GM23338 (cell line): ENCODE results near the gene IL1RL2. TPM values are rescaled to one million over a fixed set of nuclear protein-coding genes. Genes with fewer than 3 reads are reported as not detected.
A peak's percentile ranks its signal among the peaks of the same experiment; 100 is the strongest.

Source experiments
- ATAC-seq: fragments of 200-7000 bp; cut with Tn5 transposase; 3 replicates; pipeline ENCODE4 v1.9.1; 2020
- DNase-seq: peaks from one replicate; pipeline ENCODE4 v3.0.0-alpha.2; 2015; ENCODE audit warnings: low spot score
- H2AFZ ChIP-seq: fragments of 200-600 bp; sonication (generic); 2 replicates; pipeline ENCODE4 v1.8.0; 2016; ENCODE audit warnings: antibody characterized with exemption, mild to moderate bottlenecking, moderate library complexity
- H3F3A ChIP-seq: fragments of 200-600 bp; sonication (generic); replicated peaks from 2 replicates; pipeline ENCODE4 v1.8.0; 2017; ENCODE audit warnings: antibody characterized with exemption, mixed run types, low read depth
- H3K27ac ChIP-seq: fragments of 200-600 bp; sonication (generic); 2 replicates; pipeline ENCODE4 v1.6.1; 2016; ENCODE audit warnings: low read depth
- H3K27me3 ChIP-seq: fragments of 200-600 bp; sonication (generic); 2 replicates; pipeline ENCODE4 v1.8.0; 2016; ENCODE audit warnings: mild to moderate bottlenecking, mixed run types, moderate library complexity; ENCODE audit not compliant: insufficient read depth
- H3K36me3 ChIP-seq: fragments of 200-600 bp; sonication (generic); 2 replicates; pipeline ENCODE4 v1.8.0; 2016; ENCODE audit warnings: mild to moderate bottlenecking; ENCODE audit not compliant: insufficient read depth
- H3K4me1 ChIP-seq: fragments of 200-600 bp; sonication (generic); 2 replicates; pipeline ENCODE4 v1.8.0; 2016; ENCODE audit warnings: mild to moderate bottlenecking, moderate library complexity; ENCODE audit not compliant: insufficient read depth
- H3K4me2 ChIP-seq: fragments of 200-600 bp; sonication (generic); 2 replicates; pipeline ENCODE4 v1.7.1; 2017; ENCODE audit warnings: mixed run types
- H3K4me3 ChIP-seq: fragments of 200-600 bp; sonication (generic); 2 replicates; pipeline ENCODE4 v1.6.1; 2016; ENCODE audit warnings: mixed run types
- H3K79me2 ChIP-seq: fragments of 200-600 bp; sonication (generic); replicated peaks from 2 replicates; pipeline ENCODE4 v1.8.0; 2017; ENCODE audit warnings: mild to moderate bottlenecking; ENCODE audit not compliant: insufficient read depth
- H3K9me2 ChIP-seq: fragments of 200-600 bp; sonication (generic); 2 replicates; pipeline ENCODE4 v1.8.0; 2017; ENCODE audit not compliant: insufficient read depth
- H4K20me1 ChIP-seq: fragments of 200-600 bp; sonication (generic); replicated peaks from 2 replicates; pipeline ENCODE4 v1.8.0; 2017; ENCODE audit warnings: mild to moderate bottlenecking; ENCODE audit not compliant: insufficient read depth
- H3K27ac Mint-ChIP-seq: 2 replicates; pipeline ENCODE4 v1.8.0; 2020; ENCODE audit warnings: inconsistent platforms, mild to moderate bottlenecking, moderate library complexity, mixed read lengths
- H3K27me3 Mint-ChIP-seq: 3 replicates; pipeline ENCODE4 v1.8.0; 2022; ENCODE audit warnings: low read depth, mild to moderate bottlenecking, moderate library complexity, mixed read lengths, inconsistent platforms; ENCODE audit not compliant: insufficient read depth, poor library complexity
- H3K36me3 Mint-ChIP-seq: 3 replicates; pipeline ENCODE4 v1.8.0; 2021; ENCODE audit warnings: low read depth, mild to moderate bottlenecking, inconsistent platforms, moderate library complexity, mixed read lengths
- H3K4me1 Mint-ChIP-seq: 3 replicates; pipeline ENCODE4 v1.8.0; 2020; ENCODE audit warnings: mild to moderate bottlenecking, inconsistent platforms, mixed read lengths
- H3K4me3 Mint-ChIP-seq: 3 replicates; pipeline ENCODE4 v1.8.0; 2021; ENCODE audit warnings: moderate library complexity, mild to moderate bottlenecking, inconsistent platforms, mixed read lengths
- H3K9me3 Mint-ChIP-seq: 3 replicates; pipeline ENCODE4 v1.8.0; 2020; ENCODE audit warnings: moderate library complexity, mild to moderate bottlenecking, inconsistent platforms, mixed read lengths
- CREB1 ChIP-seq: fragments of 250-450 bp; sonication (Bioruptor Pico); IDR thresholded peaks from 2 replicates; pipeline ENCODE4 v1.5.0; 2020; ENCODE audit warnings: low read depth, mild to moderate bottlenecking, moderate library complexity
- ETS1 ChIP-seq: IDR thresholded peaks from 2 replicates; pipeline ENCODE4 v1.6.1; 2016; ENCODE audit warnings: antibody characterized with exemption
- EZH2 ChIP-seq: fragments of 200-600 bp; sonication (generic); IDR thresholded peaks from one replicate; pipeline ENCODE4 v1.8.0; 2017; ENCODE audit warnings: antibody characterized with exemption, mild to moderate bottlenecking, low read depth; ENCODE audit not compliant: unreplicated experiment
- EZH2phosphoT487 ChIP-seq: fragments of 200-600 bp; sonication (generic); IDR thresholded peaks from one replicate; pipeline ENCODE4 v1.8.1; 2018; ENCODE audit warnings: antibody characterized with exemption; ENCODE audit not compliant: unreplicated experiment
- NANOG ChIP-seq: IDR thresholded peaks from 2 replicates; pipeline ENCODE4 v1.6.1; 2016; ENCODE audit warnings: antibody characterized with exemption, borderline replicate concordance
- POLR2AphosphoS5 ChIP-seq: IDR thresholded peaks from 2 replicates; pipeline ENCODE4 v1.6.1; 2016; ENCODE audit warnings: antibody characterized with exemption, low read depth
- STAT1 ChIP-seq: IDR thresholded peaks from one replicate; pipeline ENCODE4 v1.6.1; 2016; ENCODE audit warnings: antibody characterized with exemption; ENCODE audit not compliant: unreplicated experiment
- ZNF114 ChIP-seq: fragments of 250-450 bp; sonication (Bioruptor Pico); IDR thresholded peaks from 2 replicates; pipeline ENCODE4 v1.5.0; 2020; ENCODE audit warnings: mild to moderate bottlenecking, moderate library complexity
- ZNF331 ChIP-seq: fragments of 250-450 bp; sonication (Bioruptor Pico); IDR thresholded peaks from 2 replicates; pipeline ENCODE4 v1.5.0; 2020; ENCODE audit warnings: low read depth, mild to moderate bottlenecking, moderate library complexity
- ZNF462 ChIP-seq: fragments of 250-450 bp; sonication (Bioruptor Pico); IDR thresholded peaks from 2 replicates; pipeline ENCODE4 v1.5.0; 2020; ENCODE audit warnings: mild to moderate bottlenecking, moderate library complexity
- polyA plus RNA-seq: library from polyadenylated mRNA; unstranded; fragments of >200 nt; fragmentation: Nextera tagmentation; extraction: Ambion mirVana; gene quantifications from 2 replicates; pipeline ENCODE4 v1.2.1, GENCODE V29; 2016
- total RNA-seq: library from RNA; depleted of rRNA; stranded (reverse); fragments of >200 nt; shearing (Covaris generic); gene quantifications from 2 replicates; pipeline ENCODE4 v1.2.3, GENCODE V29; 2014

Gene IL1RL2
- total and polyA plus RNA-seq, 2 experiments from 2014 or later: not detected

- TF ChIP-seq ZNF462 (CRISPR knock-in tag) (no peak), POLR2AphosphoS5 (no peak), ETS1 (no peak), EZH2 (no peak)
Observed at GRCh38 chr2:102194609-102195268, 7.9 kb downstream of the IL1RL2 start (continued).

GRCh38 chr2:102197389-102198137, 10.7 kb downstream of the IL1RL2 start:
- Histone ChIP-seq H3K27me3 (no peaks in the 10 kb centered on the region), H3K4me1 (no peaks in the 10 kb centered on the region), H3F3A (no peaks in the 10 kb centered on the region), H3K9me2 (no peaks in the 10 kb centered on the region), H3K4me3 (no peak overlapping the region), H3K36me3 (no peaks in the 10 kb centered on the region), H3K27ac (no peak overlapping the region), H3K4me2 (no peak overlapping the region), H3K79me2 (no peaks in the 10 kb centered on the region), H2AFZ (0 out of 2 replicates have a peak overlapping the region, but pooled peaks have one; percentile 68), H4K20me1 (no peaks in the 10 kb centered on the region)
- Mint-ChIP-seq H3K36me3 (no peaks in the 10 kb centered on the region), H3K4me1 (peaks cover 6% of the 10 kb centered on the region), H3K9me3 (no peaks in the 10 kb centered on the region), H3K27me3 (peaks cover 5% of the 10 kb centered on the region), H3K4me3 (no peak overlapping the region), H3K27ac (no peak overlapping the region)
- TF ChIP-seq EZH2 (no peak), CREB1 (CRISPR knock-in tag) (no peak), STAT1 (no peak), ZNF114 (no peak), ZNF331 (CRISPR knock-in tag) (no peak), EZH2phosphoT487 (no peak), ETS1 (no peak), NANOG (no peak)
- ATAC-seq (no peak), DNase-seq (no peak)
